M059J (cell line): ENCODE measurements around the gene ANKRD65. TPM values are rescaled to one million over a fixed set of nuclear protein-coding genes. Genes with fewer than 3 reads are reported as not detected.
"Not testable (repeated sequence)": the region's sequence is repeated elsewhere in the genome, so short reads cannot be mapped to it uniquely, and the experiment has no call there.

Experiments used
- DNase-seq: peaks from one replicate; pipeline ENCODE4 v3.0.0-alpha.2; 2012; ENCODE audit warnings: low read depth
- total RNA-seq: library from RNA; depleted of rRNA; stranded (reverse); fragments of >200 nt; shearing (Covaris generic); gene quantifications from 2 replicates; pipeline ENCODE4 v1.2.3, GENCODE V29; 2014

ANKRD65 gene
- total RNA-seq, 1 experiment from 2014 or later = 0.64 TPM

GRCh38 chr1:1397839-1398523, 23.1 kb downstream of the ANKRD65 start:
- no peak for DNase-seq

- no peak for DNase-seq
Observed at GRCh38 chr1:1395166-1395565, 25.9 kb downstream of the ANKRD65 start.

GRCh38 chr1:1394116-1394515, 27.0 kb downstream of the ANKRD65 start:
- no peak for DNase-seq

GRCh38 chr1:1393428-1393827, 27.6 kb downstream of the ANKRD65 start:
- no peak for DNase-seq

GRCh38 chr1:1393014-1393413, 28.1 kb downstream of the ANKRD65 start:
- DNase-seq = no peak

- no peak for DNase-seq
Observed at GRCh38 chr1:1391225-1391624, 29.9 kb downstream of the ANKRD65 start.

GRCh38 chr1:1390675-1391074, 30.4 kb downstream of the ANKRD65 start:
- DNase-seq = no peak

- no peak for DNase-seq
Observed at GRCh38 chr1:1388078-1388472, 33.0 kb downstream of the ANKRD65 start.

GRCh38 chr1:1387098-1388077, 33.7 kb downstream of the ANKRD65 start:
- DNase-seq = no peak

GRCh38 chr1:1385931-1386330, 35.1 kb downstream of the ANKRD65 start:
- DNase-seq = no peak

GRCh38 chr1:1385339-1385738, 35.7 kb downstream of the ANKRD65 start:
- not testable (repeated sequence) for DNase-seq

- DNase-seq = no peak
Observed at GRCh38 chr1:1381294-1381693, 39.8 kb downstream of the ANKRD65 start.

GRCh38 chr1:1380860-1381259, 40.2 kb downstream of the ANKRD65 start:
- DNase-seq = no peak

GRCh38 chr1:1377540-1378205, 43.4 kb downstream of the ANKRD65 start:
- DNase-seq = no peak

GRCh38 chr1:1376551-1377226, 44.4 kb downstream of the ANKRD65 start:
- DNase-seq = no peak

GRCh38 chr1:1374929-1375662, 46.0 kb downstream of the ANKRD65 start, which contains the start of gene AURKAIP1:
Gene AURKAIP1, minus strand, starts transcription at chr1:1375207. Its CDS starts 451 bp downstream, at chr1:1374756.
- DNase-seq = peak; percentile 100

GRCh38 chr1:1374589-1374928, 46.5 kb downstream of the ANKRD65 start:
- no peak for DNase-seq

GRCh38 chr1:1373815-1374588, 47.1 kb downstream of the ANKRD65 start:
- DNase-seq = no peak

GRCh38 chr1:1373051-1373814, 47.8 kb downstream of the ANKRD65 start:
- no peak for DNase-seq
